T-helper 17 cell (primary cell): ENCODE results near the gene LCP2. TPM values are rescaled to one million over a fixed set of nuclear protein-coding genes. Genes with fewer than 3 reads are reported as not detected.

Experiments
- ATAC-seq: fragments of 150-1000 bp; cut with Tn5 transposase; 2 replicates; pipeline ENCODE4 v1.10.0; 2021; ENCODE audit warnings: mild to moderate bottlenecking, moderate library complexity
- DNase-seq, 3 donors: peaks; one replicate each; pipeline versions ENCODE4 v3.0.0 to v3.0.0-alpha.2; 2020 to 2021
- H3K9me3 ChIP-seq: one replicate; pipeline ENCODE4 v1.7.0; 2013; ENCODE audit warnings: low read length, mild to moderate bottlenecking; ENCODE audit not compliant: control insufficient read depth, poor library complexity, severe bottlenecking
- H3K27ac Mint-ChIP-seq: one replicate; pipeline ENCODE4 v1.8.0; 2022; ENCODE audit warnings: mild to moderate bottlenecking, moderate library complexity, mixed read lengths
- H3K27me3 Mint-ChIP-seq: one replicate; pipeline ENCODE4 v1.8.0; 2022; ENCODE audit warnings: mixed read lengths
- H3K36me3 Mint-ChIP-seq: one replicate; pipeline ENCODE4 v1.8.0; 2022; ENCODE audit warnings: low read depth, mixed read lengths
- H3K4me1 Mint-ChIP-seq: one replicate; pipeline ENCODE4 v1.8.0; 2022; ENCODE audit warnings: mild to moderate bottlenecking, mixed read lengths
- H3K4me3 Mint-ChIP-seq: one replicate; pipeline ENCODE4 v1.8.0; 2022; ENCODE audit warnings: mild to moderate bottlenecking, moderate library complexity, mixed read lengths
- total RNA-seq, 4 donors: library from RNA in 2 of 4; stranded (reverse) in 2 of 4; gene quantifications; one replicate each; pipeline ENCODE4 v1.2.3 and lab custom pipeline; 2022 to 2026

LCP2 gene
- total RNA-seq, 2 donors from 2014 or later, result 304 to 333 TPM

DNA sequence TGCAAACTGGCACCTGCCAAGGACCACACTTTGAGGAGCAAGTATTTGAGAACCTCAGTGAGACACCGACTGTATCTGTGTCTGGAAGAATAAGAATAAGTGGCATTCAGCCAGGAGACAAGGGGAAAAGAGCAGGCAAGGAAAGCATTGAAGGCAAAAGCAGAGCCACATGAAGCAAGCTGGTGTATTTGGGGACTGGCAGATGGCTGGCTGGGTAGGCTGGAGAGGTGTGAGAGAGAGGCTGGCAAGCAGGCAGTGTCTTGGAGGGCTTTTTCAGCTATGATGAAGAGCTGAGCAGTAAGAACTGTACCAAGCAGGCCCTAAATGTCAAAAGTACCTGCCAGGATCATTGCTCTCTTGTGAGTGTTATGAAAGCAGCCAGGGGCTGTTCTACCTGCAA is 78.9 kb downstream of the LCP2 start:
- DNase-seq (no peak), ATAC-seq (no peak)
- Mint-ChIP-seq H3K4me1 (no peaks in the 10 kb centered on the region), H3K4me3 (no peak overlapping the region), H3K27ac (no peak overlapping the region), H3K36me3 (no peaks in the 10 kb centered on the region), H3K27me3 (peaks cover 6% of the 10 kb centered on the region)
- no peaks in the 10 kb centered on the region for H3K9me3 ChIP-seq

DNA sequence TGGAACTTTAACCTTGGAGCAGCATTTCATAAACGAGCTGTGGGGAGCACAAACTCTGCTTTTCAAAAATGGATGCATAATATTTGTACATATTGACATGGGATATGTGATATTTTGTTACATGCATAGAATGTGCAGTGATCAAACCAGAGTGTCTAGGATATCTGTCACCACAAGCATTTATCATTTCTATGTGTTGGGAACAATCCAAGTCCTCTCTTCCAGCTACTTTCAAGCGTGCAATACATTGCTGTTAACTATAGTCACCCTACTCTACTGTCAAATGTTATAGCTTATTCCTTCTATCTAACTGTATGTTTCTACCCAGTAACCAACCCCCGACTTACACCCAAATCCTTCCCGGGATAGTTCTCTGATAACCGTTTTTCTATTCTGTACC is 79.7 kb downstream of the LCP2 start:
- no peak for DNase-seq
- Mint-ChIP-seq H3K27me3 (peaks cover 10% of the 10 kb centered on the region), H3K36me3 (no peaks in the 10 kb centered on the region), H3K4me3 (no peak overlapping the region), H3K27ac (no peak overlapping the region), H3K4me1 (no peaks in the 10 kb centered on the region)
- no peak for ATAC-seq
- H3K9me3 ChIP-seq, result no peaks in the 10 kb centered on the region

DNA sequence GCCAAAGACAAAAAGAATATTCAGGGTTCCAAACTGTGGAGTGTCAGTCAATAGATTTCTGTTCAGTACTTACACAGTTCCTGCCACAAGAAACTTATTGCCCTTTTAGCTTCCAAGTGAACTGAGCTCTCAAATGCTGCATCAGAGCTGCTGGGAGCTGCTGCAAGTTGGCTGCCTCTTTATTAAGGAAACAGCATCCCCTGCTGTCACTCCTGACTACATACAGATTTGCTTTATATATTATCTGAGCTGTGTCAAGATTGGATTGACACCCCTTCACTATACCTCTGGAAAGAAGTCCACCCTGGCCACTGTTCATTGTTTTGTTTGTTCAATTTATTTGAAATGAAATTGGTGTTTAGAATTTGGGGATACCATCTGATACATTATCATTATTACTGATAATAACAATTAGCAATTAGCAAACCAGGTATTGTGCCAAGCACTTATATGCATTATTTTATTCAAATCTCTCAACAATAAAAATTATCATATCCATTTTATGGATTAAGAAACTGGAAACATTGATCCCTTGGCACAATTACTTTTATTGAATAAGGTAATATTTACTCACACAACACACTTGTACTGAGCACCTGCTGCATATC is 81.2 kb downstream of the LCP2 start:
- no peaks in the 10 kb centered on the region for H3K4me1 Mint-ChIP-seq
- H3K36me3 Mint-ChIP-seq, result no peaks in the 10 kb centered on the region
- H3K9me3 ChIP-seq, result no peaks in the 10 kb centered on the region
- peaks cover 16% of the 10 kb centered on the region for H3K27me3 Mint-ChIP-seq
- ATAC-seq (no peak), DNase-seq (no peak)
- no peak overlapping the region for H3K27ac Mint-ChIP-seq
- no peak overlapping the region for H3K4me3 Mint-ChIP-seq

GRCh38 chr5:170211575-170212334 is 85.8 kb downstream of the LCP2 start:
- no peak for ATAC-seq
- Mint-ChIP-seq H3K27ac (no peak overlapping the region), H3K4me3 (no peak overlapping the region)

DNA sequence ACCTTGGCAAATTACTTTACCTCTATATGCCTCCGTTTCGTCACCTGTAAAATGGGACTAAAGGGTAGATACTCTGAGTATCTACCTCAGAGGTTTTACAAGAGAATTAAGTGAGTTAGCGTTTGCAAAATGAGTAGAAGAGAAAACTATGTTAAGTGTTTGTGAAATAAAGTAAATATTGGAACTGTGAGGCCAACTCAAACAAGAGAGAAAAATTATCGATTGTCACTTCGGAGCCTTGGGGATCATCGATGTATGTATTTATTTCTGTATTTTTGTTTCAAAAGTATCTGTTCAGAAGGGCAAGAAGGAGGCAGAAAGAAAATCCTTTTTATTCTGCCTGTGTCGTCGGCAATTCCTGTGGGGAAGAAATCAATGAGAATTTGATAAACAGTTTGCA is 90.6 kb downstream of the LCP2 start:
- no peak for DNase-seq
- H3K9me3 ChIP-seq, result no peaks in the 10 kb centered on the region
- peaks cover 2% of the 10 kb centered on the region for H3K4me1 Mint-ChIP-seq
- ATAC-seq, result no peak
- peaks cover 41% of the 10 kb centered on the region for H3K27me3 Mint-ChIP-seq
- no peak overlapping the region for H3K4me3 Mint-ChIP-seq
- peaks cover 4% of the 10 kb centered on the region for H3K36me3 Mint-ChIP-seq
- H3K27ac Mint-ChIP-seq, result no peak overlapping the region

More at GRCh38 chr5:170211575-170212334, 85.8 kb downstream of the LCP2 start:
- H3K9me3 ChIP-seq, result no peaks in the 10 kb centered on the region
- no peak for DNase-seq
- Mint-ChIP-seq H3K36me3 (peaks cover 4% of the 10 kb centered on the region), H3K27me3 (peaks cover 28% of the 10 kb centered on the region), H3K4me1 (no peaks in the 10 kb centered on the region)

- no peak for DNase-seq
- H3K4me1 Mint-ChIP-seq, result peaks cover 2% of the 10 kb centered on the region
- peaks cover 41% of the 10 kb centered on the region for H3K27me3 Mint-ChIP-seq
- H3K4me3 Mint-ChIP-seq, result no peak overlapping the region
- H3K36me3 Mint-ChIP-seq, result peaks cover 4% of the 10 kb centered on the region
- H3K9me3 ChIP-seq, result no peaks in the 10 kb centered on the region
- no peak for ATAC-seq
- no peak overlapping the region for H3K27ac Mint-ChIP-seq
Observed at GRCh38 chr5:170206216-170206615, 91.4 kb downstream of the LCP2 start.

DNA sequence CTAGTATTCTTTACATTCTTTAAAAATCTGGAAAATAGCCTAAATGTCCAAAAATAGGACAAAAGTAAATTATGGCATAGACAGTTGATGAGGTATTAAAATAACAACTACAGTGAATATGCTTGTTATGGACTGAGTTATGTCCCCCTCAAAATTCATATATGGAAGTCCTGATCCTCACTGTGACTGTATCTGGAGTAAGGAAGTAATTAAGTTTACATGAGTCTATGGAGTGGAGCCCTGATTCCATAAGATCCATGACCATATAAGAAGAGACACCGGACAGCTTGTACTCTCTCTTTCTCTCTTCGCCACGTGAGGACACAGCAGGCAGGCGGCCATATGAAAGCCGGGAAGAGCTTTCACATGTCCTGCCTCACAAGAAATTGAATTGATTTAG is 93.4 kb downstream of the LCP2 start:
- DNase-seq (no peak), ATAC-seq (no peak)
- Mint-ChIP-seq H3K4me1 (peaks cover 2% of the 10 kb centered on the region), H3K27me3 (peaks cover 31% of the 10 kb centered on the region), H3K4me3 (no peak overlapping the region), H3K36me3 (peaks cover 2% of the 10 kb centered on the region), H3K27ac (no peak overlapping the region)
- no peaks in the 10 kb centered on the region for H3K9me3 ChIP-seq

DNA sequence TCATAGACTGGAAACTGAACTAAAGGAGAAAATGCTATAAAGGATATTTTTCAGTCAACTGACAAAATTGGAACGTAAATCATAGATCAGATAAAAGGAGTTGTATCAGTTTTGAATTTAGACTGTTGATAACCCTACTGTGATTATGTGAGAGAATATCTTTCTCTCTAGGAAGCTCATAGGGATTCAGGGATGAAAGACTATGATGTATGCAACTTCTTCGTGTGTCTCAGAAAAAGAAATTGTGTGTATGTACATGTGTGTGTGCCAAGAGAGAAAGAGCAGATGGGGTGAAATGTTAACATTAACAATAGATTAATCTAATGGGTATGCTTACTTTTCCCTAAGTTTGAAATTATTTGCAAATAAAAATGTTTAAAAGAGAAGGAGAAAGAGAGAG is 95.5 kb downstream of the LCP2 start:
- Mint-ChIP-seq H3K27ac (no peak overlapping the region), H3K4me1 (peaks cover 2% of the 10 kb centered on the region), H3K27me3 (peaks cover 30% of the 10 kb centered on the region), H3K36me3 (no peaks in the 10 kb centered on the region), H3K4me3 (no peak overlapping the region)
- ATAC-seq (no peak), DNase-seq (no peak)
- H3K9me3 ChIP-seq, result no peaks in the 10 kb centered on the region

- Mint-ChIP-seq H3K4me1 (peaks cover 2% of the 10 kb centered on the region), H3K4me3 (no peak overlapping the region), H3K36me3 (no peaks in the 10 kb centered on the region), H3K27me3 (peaks cover 31% of the 10 kb centered on the region), H3K27ac (no peak overlapping the region)
- DNase-seq (no peak), ATAC-seq (no peak)
- H3K9me3 ChIP-seq, result no peaks in the 10 kb centered on the region
Observed at GRCh38 chr5:170201311-170201710, 96.3 kb downstream of the LCP2 start.

DNA sequence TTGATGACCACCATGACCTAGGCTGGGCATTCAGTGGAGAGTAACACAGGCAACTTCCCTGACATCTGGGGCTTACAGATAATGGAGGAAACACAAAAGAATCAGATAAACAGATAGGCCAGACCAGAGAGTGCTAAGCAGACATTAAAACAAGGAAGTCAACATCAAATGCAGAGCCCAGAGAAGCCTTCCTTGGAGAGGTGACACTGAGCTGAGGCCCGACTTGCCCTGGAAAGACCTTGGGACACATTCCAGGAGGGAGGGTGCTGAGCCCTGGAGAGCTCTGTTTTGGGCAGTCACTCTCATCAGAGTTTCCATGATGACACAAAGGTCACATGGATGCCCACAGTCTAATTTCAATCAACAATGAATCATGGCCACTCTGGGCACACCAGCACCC is 96.7 kb downstream of the LCP2 start:
- ATAC-seq, result no peak
- Mint-ChIP-seq H3K4me1 (peaks cover 2% of the 10 kb centered on the region), H3K27ac (no peak overlapping the region), H3K36me3 (no peaks in the 10 kb centered on the region), H3K4me3 (no peak overlapping the region), H3K27me3 (peaks cover 34% of the 10 kb centered on the region)
- no peaks in the 10 kb centered on the region for H3K9me3 ChIP-seq
- no peak for DNase-seq

Other genes starting within 250 kb of the LCP2 start
- under 1 TPM in 1 of 2 donors, not detected in 1; 0.18 TPM for gene FOXI1, start 191.9 kb downstream of the LCP2 start, total RNA-seq
- gene C5orf58, start 64.8 kb downstream of the LCP2 start, total RNA-seq, result not detected
- under 1 TPM; 0.42 to 0.44 TPM for gene KCNMB1, start 91.6 kb upstream of the LCP2 start, total RNA-seq
- gene KCNIP1, start 206.2 kb upstream of the LCP2 start, total RNA-seq, result not detected